OCI-LY7 (cell line): Measurements from ENCODE around the gene STAG3.
"Not testable (repeated sequence)": the region's sequence is repeated elsewhere in the genome, so short reads cannot be mapped to it uniquely, and the experiment has no call there.

Experiments used
- EZH2phosphoT487 ChIP-seq: fragments of 200-600 bp; sonication (generic); IDR thresholded peaks from 2 replicates; pipeline ENCODE4 v1.6.1; 2018; ENCODE audit warnings: low read depth, borderline replicate concordance, mild to moderate bottlenecking, mixed run types, antibody characterized with exemption, low read length, moderate library complexity, mixed read lengths
- TF ChIP-seq, protein P1 (sequence below): fragments of 200-600 bp; sonication (generic); conservative IDR thresholded peaks from 2 replicates; pipeline ENCODE4 v1.5.1; 2014; ENCODE audit warnings: mild to moderate bottlenecking, antibody characterized with exemption, low read length, moderate library complexity, mixed read lengths

DNA sequence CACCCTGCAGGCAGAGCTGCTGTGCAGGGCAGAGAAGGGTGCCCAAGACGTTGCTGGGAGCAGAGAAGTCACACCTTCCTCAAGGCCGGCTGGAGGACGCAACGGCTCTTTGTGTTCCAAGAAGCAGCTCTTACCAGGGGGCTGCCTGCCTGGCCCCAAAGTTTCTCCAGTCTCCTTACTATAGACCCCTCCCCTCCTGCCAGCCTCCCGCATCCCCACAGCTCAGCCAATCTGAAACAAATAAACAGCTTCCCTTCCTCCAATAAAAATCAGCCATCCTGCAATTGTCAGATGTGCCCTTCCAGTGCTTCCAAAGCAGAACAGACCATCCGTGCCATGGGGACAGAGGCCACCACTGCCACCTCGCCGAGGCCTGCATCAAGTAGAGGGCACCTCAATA, 82.3 kb downstream of the STAG3 start:
- TF ChIP-seq, protein P1, sequence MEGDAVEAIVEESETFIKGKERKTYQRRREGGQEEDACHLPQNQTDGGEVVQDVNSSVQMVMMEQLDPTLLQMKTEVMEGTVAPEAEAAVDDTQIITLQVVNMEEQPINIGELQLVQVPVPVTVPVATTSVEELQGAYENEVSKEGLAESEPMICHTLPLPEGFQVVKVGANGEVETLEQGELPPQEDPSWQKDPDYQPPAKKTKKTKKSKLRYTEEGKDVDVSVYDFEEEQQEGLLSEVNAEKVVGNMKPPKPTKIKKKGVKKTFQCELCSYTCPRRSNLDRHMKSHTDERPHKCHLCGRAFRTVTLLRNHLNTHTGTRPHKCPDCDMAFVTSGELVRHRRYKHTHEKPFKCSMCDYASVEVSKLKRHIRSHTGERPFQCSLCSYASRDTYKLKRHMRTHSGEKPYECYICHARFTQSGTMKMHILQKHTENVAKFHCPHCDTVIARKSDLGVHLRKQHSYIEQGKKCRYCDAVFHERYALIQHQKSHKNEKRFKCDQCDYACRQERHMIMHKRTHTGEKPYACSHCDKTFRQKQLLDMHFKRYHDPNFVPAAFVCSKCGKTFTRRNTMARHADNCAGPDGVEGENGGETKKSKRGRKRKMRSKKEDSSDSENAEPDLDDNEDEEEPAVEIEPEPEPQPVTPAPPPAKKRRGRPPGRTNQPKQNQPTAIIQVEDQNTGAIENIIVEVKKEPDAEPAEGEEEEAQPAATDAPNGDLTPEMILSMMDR = not testable (repeated sequence)
- TF ChIP-seq EZH2phosphoT487 = not testable (repeated sequence)
